T-helper 1 cell (primary cell): ENCODE measurements around the gene MOB1A.
"Not testable (repeated sequence)": the region's sequence is repeated elsewhere in the genome, so short reads cannot be mapped to it uniquely, and the experiment has no call there.

Source experiments
- DNase-seq, 5 donors: peaks; one replicate each; pipeline ENCODE4 v3.0.0-alpha.2; 2012 to 2020

MOB1A gene

DNA sequence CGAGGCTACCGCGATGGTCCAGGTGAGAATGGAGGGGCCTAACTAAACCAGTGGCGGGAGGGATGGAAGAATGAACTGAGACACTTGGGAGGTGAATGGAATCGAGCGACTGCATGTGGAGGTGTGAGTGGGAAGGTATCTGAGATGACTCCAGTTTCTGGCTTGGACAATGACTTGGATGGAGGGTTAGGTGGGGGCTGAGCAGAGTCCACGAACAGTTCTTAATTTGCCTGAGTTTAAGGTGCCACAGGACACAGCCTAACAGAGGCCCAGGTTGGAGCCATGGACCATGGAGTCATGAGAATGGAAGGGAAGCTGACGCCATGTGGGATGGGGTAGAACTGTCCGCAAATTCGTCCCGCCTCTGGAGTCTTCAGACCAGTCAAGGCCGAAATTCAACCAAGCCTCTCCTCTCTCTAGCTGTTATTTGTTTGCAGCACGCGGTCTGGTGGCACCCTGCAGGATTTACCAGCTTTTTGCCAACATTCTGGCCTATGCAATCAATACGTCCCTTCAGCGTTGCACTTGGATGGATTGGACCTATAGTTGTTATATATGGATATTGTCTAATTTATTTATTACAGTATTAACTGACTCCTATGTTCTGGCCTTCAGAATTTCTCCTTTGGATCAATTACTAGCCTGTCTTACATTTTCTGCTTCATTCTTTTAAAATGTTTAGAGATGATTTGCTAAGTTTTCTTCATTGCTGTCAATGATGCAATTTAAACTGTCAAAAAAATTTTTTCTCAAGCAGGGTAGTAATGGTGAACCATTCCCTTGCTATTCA lies 30.0 kb downstream of the MOB1A start:
- no peak for DNase-seq

DNA sequence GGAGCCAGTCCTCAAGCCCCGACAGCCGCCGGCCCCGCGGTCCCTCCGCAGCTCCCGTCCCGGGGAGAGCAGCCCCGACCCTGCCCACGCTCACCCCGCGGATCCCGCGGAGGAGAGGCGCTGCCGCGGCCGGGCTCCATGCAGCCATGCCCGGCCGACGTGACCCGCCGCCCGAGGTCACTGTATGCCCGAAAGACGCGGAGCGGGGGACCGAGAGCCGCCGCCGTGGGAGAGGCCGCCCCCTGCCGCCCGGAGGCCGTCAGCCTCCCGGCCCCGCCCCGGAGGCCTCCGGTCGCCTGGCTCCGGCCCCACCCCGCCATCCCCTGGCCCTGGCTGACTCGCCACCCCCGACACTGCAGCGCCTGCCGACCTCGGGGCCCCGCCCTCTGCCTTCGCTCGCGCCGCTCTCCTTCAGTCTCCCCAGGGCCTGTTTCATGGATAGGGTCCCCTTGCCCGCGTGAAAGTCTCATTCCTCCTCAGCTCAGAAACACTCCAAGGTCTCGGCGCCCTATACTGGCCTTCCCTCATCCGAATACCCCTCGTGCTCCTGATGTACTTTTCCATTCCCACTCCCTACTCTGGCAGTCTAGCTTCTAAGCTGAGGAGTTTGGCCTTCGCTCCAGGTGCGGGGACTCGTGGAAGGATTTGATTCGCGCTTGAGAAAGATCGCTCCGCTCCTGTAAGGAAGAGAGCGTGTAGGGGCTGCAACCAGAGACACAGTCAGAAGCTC lies 30.8 kb downstream of the MOB1A start, which contains the start of gene BOLA3:
BOLA3 (minus strand) TSS at position 186 of the 730 bp plus-strand sequence; CDS start at position 148, 38 bp downstream.
- DNase-seq, result peak; percentile 68 to 87 (median 73)

GRCh38 chr2:74146929-74147726 lies 31.6 kb downstream of the MOB1A start:
- peak in 1 of 5 donors; percentile 40 for DNase-seq

GRCh38 chr2:74142340-74142739 lies 36.3 kb downstream of the MOB1A start:
- no peak for DNase-seq

DNA sequence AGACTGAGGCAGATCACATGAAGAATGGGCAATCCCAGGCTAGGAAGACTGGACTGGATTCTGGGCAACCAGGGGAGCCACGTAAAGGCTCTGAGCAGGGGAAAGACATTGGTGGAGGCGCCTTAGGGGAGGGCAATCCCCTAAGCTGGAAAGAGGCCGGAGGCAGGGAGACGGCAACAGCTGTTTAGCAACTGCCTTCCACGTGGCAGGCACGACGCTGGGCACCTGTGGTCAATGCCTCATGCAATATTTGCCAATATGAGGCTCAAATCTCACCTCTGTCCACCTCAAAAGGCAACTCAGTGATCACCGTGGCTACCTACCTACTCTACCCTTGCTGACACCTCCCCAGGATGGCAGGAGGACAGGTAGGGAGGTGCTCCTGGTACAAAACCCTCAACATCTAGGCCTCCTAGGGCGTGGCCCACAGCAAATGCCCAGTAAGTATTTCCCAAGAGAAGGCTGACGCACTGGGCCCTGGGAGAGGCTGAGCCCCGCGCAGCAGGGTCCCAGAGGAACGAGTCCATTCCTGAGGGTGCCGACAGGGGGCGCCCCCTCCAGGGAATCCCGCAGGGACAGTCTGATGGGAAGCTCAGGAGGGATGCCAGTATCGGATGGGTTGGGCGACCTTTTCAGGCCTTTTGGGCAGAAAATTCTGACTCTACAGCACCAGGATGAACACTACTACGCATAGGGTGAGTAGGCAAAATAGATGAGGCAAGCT lies 39.9 kb downstream of the MOB1A start:
- DNase-seq, result no peak

DNA sequence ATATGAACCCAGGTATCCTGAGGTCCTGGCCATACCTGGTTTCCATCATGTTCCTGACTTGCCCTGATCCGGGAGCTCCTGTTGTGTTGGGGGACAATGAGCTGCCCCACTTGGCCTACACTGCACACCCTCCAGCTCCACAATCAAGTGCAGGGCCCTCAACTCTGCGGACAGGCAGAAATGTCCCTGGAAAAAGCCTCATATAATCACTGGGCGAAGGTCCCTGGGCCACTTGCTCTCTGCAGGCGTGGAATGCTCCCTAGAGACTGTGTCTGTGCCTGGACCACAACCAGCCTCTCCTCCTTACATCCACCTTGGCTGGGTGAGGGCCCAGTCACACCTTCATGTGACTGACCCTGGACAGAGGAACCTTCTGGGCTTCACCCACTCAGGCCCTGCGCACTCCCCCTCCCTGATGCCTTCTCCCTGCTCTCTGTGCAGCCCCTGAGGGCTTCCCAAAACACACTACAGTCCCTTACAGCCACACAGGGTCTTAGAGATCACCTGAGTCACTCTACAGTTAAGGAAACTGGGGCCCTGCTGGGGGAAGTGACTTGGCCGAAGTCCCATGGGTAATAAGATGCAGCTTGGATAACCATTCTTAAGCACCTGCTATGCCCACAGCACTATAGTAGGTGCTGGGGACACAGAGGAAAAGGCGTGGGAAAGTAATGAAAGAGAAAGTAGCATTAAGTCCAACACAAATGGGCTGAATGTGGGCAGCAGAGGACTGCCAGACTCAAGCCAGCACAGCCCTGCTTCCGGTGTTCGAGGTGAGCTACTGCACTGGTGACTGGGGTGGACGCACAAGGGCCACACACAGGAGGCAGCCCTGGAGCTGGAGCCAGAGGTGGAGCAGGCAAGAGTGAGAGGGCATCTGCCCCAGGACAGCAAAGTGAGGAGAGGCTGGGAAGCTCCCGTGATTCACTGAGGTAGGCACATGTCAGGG lies 40.8 kb downstream of the MOB1A start:
- DNase-seq, result no peak

DNA sequence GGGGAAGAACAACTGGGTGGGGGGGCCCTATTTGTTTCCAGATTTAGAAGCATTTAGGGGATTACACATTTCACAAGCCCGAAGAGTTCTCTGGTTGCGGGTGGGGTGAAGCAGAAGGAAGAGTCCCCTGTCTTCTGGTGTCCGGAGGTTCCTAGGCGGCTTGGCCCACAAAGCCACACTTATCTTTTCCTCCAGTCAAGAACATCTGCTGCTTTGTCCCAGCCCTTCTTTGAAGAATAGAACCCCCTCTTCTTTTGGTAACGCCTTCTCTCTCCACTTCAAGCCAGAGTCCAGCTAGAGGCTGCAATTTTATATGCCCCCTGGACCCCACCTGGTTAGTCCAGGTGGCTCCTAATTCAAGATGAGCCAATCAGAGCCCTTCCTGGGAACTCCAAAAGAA lies 46.8 kb downstream of the MOB1A start:
- no peak for DNase-seq

DNA sequence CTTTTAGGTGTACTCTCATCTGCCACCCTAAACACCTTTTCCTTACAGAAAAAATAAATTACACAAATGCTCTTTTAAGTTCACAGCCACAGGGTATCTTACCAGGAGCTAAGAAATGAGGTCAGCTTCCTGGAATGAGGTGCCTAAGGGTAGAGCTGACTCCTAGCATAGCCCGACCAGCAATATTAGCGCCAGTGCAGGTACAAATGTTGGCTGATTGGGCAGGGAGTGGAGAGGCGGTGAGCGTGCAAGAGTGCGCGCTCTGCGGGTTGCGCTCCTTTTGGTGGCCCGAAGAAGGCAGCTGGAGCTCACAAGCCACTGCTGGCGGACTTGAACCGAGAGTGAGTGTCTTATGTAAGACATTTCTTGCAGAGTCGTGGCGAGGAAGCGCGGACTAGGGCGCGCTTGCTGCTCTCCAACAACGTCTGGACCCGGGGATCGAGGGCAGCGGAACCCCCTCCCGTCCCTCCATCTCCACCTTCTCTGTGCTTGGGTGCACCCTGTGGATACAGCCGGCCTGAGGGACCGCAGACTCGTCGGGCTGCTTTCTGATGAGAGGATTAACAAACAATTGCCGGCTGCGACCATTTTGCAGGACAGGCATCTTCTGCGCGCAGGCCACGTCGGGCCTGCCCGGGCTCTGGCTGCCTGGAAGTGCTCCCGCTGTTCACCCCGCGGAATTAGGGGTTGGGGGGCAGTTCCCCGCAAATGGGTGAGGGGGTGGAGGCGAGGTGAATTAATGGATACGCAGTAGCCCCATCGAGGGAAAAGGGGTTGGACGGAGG lies 48.3 kb downstream of the MOB1A start:
- DNase-seq, result no peak

GRCh38 chr2:74128206-74128605 lies 50.5 kb downstream of the MOB1A start:
- DNase-seq, result no peak

DNA sequence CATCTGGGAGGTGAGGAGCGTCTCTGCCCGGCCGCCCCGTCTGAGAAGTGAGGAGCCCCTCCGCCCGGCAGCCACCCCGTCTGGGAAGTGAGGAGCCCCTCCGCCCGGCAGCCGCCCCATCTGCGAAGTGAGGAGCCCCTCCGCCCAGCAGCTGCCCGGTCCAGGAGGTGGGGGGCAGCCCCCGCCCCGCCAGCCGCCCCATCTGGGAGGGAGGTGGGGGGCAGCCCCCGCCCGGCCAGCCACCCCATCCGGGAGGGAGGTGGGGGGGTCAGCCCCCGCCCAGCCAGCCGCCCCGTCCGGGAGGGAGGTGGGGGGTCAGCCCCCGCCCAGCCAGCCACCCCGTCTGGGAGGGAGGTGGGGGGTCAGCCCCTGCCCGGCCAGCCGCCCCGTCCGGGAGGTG lies 54.7 kb downstream of the MOB1A start:
- not testable (repeated sequence) for DNase-seq

GRCh38 chr2:74121846-74122245 lies 56.8 kb downstream of the MOB1A start:
- DNase-seq, result not testable (repeated sequence)

GRCh38 chr2:74119912-74120825 lies 58.5 kb downstream of the MOB1A start:
- peak; percentile 59 to 90 (median 69) for DNase-seq

- no peak for DNase-seq
Observed at GRCh38 chr2:74119339-74119738, 59.3 kb downstream of the MOB1A start.

- no peak for DNase-seq
Observed at GRCh38 chr2:74111380-74111779, 67.3 kb downstream of the MOB1A start.

DNA sequence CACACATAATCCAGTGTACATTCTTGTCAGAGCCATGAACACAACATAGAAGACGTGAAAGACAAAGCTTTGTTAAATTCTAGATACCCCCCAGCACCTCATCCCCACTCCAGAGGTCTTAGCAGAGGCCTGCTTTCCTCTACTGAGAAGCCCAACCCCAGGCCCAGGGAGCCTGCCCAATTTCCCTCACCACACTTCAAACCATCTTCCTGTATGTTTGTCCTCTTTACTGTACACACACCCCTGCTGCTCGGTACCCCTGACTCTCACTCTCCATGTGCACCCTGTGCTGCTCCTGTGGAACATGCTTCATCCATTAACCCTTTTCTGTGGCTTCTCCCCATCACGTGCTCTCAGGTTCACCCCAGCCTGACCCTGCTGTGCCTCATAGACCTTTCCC lies 68.1 kb downstream of the MOB1A start:
- no peak for DNase-seq

DNA sequence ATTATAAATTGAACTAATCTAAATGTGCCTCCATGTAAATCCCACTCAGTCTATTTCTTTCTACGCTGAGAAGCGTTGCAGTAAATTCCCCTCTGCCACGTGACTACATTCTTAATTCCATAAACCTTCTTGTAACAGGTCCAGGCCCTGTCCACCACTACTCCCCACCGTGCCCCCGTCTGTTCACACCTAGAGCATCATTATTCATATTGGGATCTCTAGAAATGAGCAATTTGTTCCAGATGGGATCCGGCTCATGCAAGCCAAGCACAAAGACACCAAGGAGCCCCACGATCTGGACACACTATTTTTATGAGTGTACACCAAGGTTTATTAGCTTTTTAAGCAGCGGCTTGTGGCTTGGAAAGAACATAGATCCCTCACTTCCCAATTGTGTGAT lies 69.1 kb downstream of the MOB1A start:
- DNase-seq, result no peak

DNA sequence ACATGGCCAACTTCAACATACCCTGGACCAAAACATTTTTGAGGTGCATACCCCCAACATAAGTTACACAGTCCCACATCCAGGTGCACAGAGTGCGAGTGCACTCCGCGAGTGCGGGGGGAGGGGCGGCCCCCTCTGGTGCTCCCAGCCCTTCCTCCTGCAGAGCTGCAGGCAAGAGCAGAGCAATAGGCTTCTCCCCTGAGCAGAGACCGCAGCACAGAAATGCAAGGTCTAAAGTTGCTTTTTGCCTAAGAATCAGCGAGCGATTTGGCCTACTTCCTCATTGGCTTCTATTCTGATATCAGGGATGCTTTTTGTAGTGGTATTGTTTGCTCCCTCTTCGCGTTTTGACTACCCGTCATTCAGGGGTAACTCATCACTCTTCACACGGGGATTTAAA lies 71.6 kb downstream of the MOB1A start:
- DNase-seq, result no peak

DNA sequence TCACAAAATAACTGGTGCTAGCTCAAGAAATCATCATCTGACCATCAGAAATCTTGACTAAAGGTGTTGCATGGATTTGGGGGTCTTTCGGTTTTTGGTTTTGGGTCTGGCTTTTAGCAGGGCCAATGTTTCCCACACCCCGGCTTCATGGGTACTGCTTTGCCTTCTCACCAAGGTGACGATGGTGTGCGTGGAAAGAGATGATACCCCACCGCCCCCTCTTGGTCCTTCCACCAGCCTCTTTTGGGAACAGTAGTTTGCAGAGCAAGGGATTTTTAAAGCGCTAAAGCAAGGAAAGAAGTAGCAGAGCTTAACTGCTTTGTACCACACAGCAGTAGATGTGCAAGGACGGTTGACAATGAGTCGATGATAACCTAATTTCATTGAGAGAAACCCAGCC lies 73.3 kb downstream of the MOB1A start:
- no peak for DNase-seq

DNA sequence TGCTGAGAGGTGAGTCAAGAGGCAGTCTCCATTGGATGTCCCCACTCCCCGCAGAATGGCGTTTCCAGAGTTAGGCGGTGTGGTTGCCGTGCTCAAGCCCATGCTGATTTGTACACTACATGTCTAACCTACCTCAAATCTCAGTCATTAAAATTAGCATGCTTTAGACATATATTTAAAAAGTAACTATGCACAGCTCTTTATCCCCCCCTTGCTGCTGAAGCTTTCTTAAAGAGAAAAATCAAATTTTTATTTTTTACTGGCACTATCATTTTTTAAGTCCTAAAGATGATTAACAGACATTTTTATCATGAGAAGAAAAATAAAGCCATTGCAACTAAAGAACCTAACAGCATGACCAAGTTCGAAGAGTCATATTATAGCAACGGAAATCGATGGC lies 73.8 kb downstream of the MOB1A start:
- DNase-seq, result no peak
